GM06990 (cell line): Measurements from ENCODE around the gene FSIP2.

ENCODE experiments used
- DNase-seq: peaks from one replicate; pipeline ENCODE4 v3.0.0-alpha.2; 2011; ENCODE audit not compliant: insufficient read length; ENCODE audit errors: extremely low read depth
- H3K27me3 ChIP-seq: replicated peaks from 2 replicates; pipeline ENCODE4 v1.6.0; 2011; ENCODE audit warnings: low read length; ENCODE audit not compliant: control insufficient read depth, insufficient read depth
- H3K36me3 ChIP-seq: 2 replicates; pipeline ENCODE4 v1.5.1; 2011; ENCODE audit warnings: low read length; ENCODE audit not compliant: control insufficient read depth, insufficient read depth
- H3K4me3 ChIP-seq: replicated peaks from 2 replicates; pipeline ENCODE4 v1.5.1; 2011; ENCODE audit warnings: low read depth, mild to moderate bottlenecking, control low read depth, low read length
- CTCF ChIP-seq: IDR thresholded peaks from 2 replicates; pipeline ENCODE4 v1.5.1; 2011; ENCODE audit warnings: low read length, control low read depth, mild to moderate bottlenecking, inconsistent platforms; ENCODE audit not compliant: insufficient read depth, poor library complexity, severe bottlenecking

The FSIP2 gene

GRCh38 chr2:185828326-185828725, 89.7 kb downstream of the FSIP2 start:
- DNase-seq, result no peak
- no peak for TF ChIP-seq CTCF
- no peaks in the 10 kb centered on the region for H3K36me3 ChIP-seq
- no peaks in the 10 kb centered on the region for H3K27me3 ChIP-seq
- no peak overlapping the region for H3K4me3 ChIP-seq

GRCh38 chr2:185833864-185834263, 95.3 kb downstream of the FSIP2 start:
- Histone ChIP-seq H3K36me3 (no peaks in the 10 kb centered on the region), H3K4me3 (no peak overlapping the region), H3K27me3 (no peaks in the 10 kb centered on the region)
- no peak for DNase-seq
- no peak for TF ChIP-seq CTCF

DNA sequence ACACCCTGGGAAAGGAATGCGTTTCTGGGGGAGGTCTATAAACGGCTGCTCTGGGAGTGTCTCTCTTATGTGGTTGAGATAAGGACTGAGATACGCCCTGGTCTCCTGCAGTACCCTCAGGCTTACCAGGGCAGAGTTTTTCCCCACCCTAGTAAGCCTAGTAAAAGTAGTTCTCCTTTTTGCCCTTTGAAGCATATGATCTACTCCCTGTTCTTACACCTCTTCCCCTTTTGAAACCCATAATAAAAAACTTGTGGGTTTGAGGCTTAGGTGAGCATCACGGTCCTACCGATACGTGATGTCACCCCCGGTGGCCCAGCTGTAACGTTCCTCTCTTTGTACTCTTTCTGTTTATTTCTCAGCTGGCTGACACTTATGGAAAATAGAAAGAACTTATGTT, 97.4 kb downstream of the FSIP2 start:
- no peaks in the 10 kb centered on the region for H3K36me3 ChIP-seq
- H3K27me3 ChIP-seq, result no peaks in the 10 kb centered on the region
- no peak overlapping the region for H3K4me3 ChIP-seq
- DNase-seq, result no peak
- TF ChIP-seq CTCF, result no peak

DNA sequence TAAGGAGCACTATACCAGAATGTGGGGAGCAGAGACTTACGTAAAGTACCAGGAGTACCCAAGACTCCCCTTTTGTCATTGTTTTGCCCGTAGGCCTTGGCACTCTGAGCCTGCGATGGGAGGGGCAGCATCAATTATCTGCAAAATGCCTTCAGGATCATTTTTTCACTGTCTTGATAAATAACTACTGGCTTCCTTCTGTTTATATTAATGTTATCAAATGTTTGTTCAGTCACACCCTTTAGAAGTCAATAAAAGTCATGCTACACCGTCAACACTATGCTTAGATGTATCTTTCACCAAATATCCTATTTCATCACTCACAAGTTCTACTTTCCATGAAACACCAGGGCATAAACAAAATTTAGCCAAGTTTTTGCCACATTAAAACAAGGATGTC, 116.3 kb downstream of the FSIP2 start:
- H3K4me3 ChIP-seq, result no peak overlapping the region
- no peak for DNase-seq
- no peaks in the 10 kb centered on the region for H3K27me3 ChIP-seq
- no peak for TF ChIP-seq CTCF
- no peaks in the 10 kb centered on the region for H3K36me3 ChIP-seq

DNA sequence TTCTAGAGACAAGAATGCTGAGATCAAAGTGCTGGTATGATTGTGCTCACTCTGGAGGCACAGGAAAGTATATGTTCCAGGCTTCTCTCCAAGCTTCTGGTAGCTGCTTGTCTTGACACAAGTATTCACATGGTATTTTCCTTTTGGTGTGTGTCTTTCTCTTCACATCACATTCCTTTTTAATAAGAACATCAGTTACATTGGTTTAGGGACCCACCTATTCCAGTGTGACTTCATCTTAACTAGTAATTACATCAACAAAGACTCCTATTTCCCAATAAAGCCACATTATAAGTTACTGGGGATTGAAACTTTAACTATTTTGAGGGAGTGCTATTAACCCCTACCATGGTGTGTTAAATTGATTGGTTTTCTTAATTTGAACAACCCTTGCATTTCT, 119.1 kb downstream of the FSIP2 start:
- no peak for TF ChIP-seq CTCF
- no peaks in the 10 kb centered on the region for H3K36me3 ChIP-seq
- H3K27me3 ChIP-seq, result no peaks in the 10 kb centered on the region
- DNase-seq, result no peak
- no peak overlapping the region for H3K4me3 ChIP-seq

DNA sequence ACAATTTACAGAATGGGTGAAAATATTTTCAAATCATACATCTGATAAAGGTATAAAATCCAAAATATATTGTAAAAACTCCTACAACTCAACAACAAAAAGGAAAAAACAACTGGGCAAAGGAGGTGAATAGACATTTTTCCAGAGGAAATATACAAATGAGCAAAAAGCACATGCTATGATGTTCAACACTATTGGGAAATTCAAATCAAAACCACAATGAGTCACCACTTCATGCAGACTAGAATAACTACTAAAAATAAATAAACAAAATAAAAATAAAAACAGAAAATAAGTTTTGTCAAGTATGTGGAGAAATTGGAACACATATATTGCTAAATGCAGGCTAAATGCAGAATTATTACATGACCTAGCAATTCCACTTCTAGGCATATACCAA, 120.9 kb downstream of the FSIP2 start:
- TF ChIP-seq CTCF, result no peak

More for the DNA sequence above, 120.9 kb downstream of the FSIP2 start:
- Histone ChIP-seq H3K4me3 (no peak overlapping the region), H3K27me3 (no peaks in the 10 kb centered on the region), H3K36me3 (no peaks in the 10 kb centered on the region)
- DNase-seq, result no peak
